Measurements from ENCODE around the gene L3MBTL4. TPM values are rescaled to one million over a fixed set of nuclear protein-coding genes. Genes with fewer than 3 reads are reported as not detected.

The L3MBTL4 gene
- total and polyA plus RNA-seq, 9 of the 15 experiments (the other 6 are each of a cell fraction or from before 2014, with no cell fraction given) = not detected

DNA sequence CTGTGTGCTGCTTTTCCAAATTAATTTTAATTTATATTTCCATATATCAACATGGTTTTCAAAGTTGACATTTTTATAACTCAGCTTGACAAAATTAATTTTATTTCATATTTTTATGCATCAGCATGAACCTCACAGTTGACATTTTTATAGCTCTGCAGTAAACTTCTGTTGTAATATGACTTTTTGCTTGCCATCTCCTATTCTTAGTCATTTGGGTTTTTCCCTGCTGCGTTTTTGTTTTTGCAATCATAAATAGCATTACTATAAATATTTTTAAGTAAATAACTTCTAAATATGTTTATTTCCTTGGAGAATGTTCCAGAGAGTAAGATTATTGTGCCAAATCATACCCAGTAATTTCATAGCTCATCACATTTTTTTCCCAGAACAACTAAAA is 21.0 kb upstream of the L3MBTL4 start (continued):
- TF ChIP-seq ZC3H8 (IDR thresholded peaks at IDR 0.05) (no peak), HINFP (tag; conservative IDR thresholded peaks at IDR 0.05; ENCODE audit: low read depth) (no peak), SUPT5H (IDR thresholded peaks at IDR 0.05) (no peak), SRSF1 (IDR thresholded peaks at IDR 0.05; ENCODE audit: low read depth, low read length) (no peak)

- POLR2A ChIA-PET = interaction anchor here (0.6 kb wide), 1 partner anchor 601 kb away, joined by 3 read pairs; no protein-coding TSS in a partner anchor
- in situ Hi-C loops (cut with MboI) (no loop called here), intact Hi-C loops (cut with micrococcal nuclease) (no loop called here)
- Histone ChIP-seq H3K4me3 (no peak overlapping the region), H4K20me1 (replicated peaks; ENCODE audit: control insufficient read depth, insufficient read depth, low read length) (no peaks in the 10 kb centered on the region), H3K4me1 (replicated peaks in 1 of 2; ENCODE audit: control insufficient read depth in 2 of 2, insufficient read depth in 2 of 2, low read length in 2 of 2) (no peaks in the 10 kb centered on the region), H3K36me3 (ENCODE audit: control insufficient read depth, insufficient read depth, low read length) (no peaks in the 10 kb centered on the region), H3K27ac (ENCODE audit: extremely low read depth, low read depth, low read length) (no peak overlapping the region), H3K27me3 (ENCODE audit: control insufficient read depth in 2 of 2, insufficient read depth in 2 of 2, low read length in 2 of 2) (no peaks in the 10 kb centered on the region), H3K4me2 (ENCODE audit: insufficient read depth, low read length) (no peak overlapping the region), H2AFZ (ENCODE audit: low read depth, low read length) (no peak overlapping the region), H3K9me1 (ENCODE audit: control insufficient read depth, insufficient read depth, low read length) (no peaks in the 10 kb centered on the region), H3K79me2 (ENCODE audit: control insufficient read depth, insufficient read depth, low read length) (no peaks in the 10 kb centered on the region), H3K9ac (ENCODE audit: insufficient read depth in 1 of 2, low read depth in 2 of 2, low read length in 2 of 2) (no peak overlapping the region), H3K9me3 (replicated peaks; ENCODE audit: control insufficient read depth, insufficient read depth, low read depth, low read length) (no peaks in the 10 kb centered on the region)
- DNase-seq (ENCODE audit: extremely low read depth in 1 of 4, low spot score in 3 of 4) (no peak), ATAC-seq (no peak), FAIRE-seq (no peak)
- CTCF ChIA-PET (ENCODE audit: low intra/inter-chr PET ratio) = no interaction called here
- WGBS (ENCODE audit: insufficient coverage, low coverage, missing lambda C conversion rate) = 0% methylated on average over 6 of the region's 6 CpGs
- BruUV-seq (replicated peaks) = no TSS peak
- TF ChIP-seq, protein P1, sequence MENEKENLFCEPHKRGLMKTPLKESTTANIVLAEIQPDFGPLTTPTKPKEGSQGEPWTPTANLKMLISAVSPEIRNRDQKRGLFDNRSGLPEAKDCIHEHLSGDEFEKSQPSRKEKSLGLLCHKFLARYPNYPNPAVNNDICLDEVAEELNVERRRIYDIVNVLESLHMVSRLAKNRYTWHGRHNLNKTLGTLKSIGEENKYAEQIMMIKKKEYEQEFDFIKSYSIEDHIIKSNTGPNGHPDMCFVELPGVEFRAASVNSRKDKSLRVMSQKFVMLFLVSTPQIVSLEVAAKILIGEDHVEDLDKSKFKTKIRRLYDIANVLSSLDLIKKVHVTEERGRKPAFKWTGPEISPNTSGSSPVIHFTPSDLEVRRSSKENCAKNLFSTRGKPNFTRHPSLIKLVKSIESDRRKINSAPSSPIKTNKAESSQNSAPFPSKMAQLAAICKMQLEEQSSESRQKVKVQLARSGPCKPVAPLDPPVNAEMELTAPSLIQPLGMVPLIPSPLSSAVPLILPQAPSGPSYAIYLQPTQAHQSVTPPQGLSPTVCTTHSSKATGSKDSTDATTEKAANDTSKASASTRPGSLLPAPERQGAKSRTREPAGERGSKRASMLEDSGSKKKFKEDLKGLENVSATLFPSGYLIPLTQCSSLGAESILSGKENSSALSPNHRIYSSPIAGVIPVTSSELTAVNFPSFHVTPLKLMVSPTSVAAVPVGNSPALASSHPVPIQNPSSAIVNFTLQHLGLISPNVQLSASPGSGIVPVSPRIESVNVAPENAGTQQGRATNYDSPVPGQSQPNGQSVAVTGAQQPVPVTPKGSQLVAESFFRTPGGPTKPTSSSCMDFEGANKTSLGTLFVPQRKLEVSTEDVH (IDR thresholded peaks at IDR 0.05; ENCODE audit: low read depth, partially characterized antibody) = no peak
- TF ChIP-seq, protein P2, sequence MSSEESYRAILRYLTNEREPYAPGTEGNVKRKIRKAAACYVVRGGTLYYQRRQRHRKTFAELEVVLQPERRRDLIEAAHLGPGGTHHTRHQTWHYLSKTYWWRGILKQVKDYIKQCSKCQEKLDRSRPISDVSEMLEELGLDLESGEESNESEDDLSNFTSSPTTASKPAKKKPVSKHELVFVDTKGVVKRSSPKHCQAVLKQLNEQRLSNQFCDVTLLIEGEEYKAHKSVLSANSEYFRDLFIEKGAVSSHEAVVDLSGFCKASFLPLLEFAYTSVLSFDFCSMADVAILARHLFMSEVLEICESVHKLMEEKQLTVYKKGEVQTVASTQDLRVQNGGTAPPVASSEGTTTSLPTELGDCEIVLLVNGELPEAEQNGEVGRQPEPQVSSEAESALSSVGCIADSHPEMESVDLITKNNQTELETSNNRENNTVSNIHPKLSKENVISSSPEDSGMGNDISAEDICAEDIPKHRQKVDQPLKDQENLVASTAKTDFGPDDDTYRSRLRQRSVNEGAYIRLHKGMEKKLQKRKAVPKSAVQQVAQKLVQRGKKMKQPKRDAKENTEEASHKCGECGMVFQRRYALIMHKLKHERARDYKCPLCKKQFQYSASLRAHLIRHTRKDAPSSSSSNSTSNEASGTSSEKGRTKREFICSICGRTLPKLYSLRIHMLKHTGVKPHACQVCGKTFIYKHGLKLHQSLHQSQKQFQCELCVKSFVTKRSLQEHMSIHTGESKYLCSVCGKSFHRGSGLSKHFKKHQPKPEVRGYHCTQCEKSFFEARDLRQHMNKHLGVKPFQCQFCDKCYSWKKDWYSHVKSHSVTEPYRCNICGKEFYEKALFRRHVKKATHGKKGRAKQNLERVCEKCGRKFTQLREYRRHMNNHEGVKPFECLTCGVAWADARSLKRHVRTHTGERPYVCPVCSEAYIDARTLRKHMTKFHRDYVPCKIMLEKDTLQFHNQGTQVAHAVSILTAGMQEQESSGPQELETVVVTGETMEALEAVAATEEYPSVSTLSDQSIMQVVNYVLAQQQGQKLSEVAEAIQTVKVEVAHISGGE (CRISPR knock-in tag; IDR thresholded peaks at IDR 0.05) = no peak
- TF ChIP-seq ZNF23 (CRISPR knock-in tag; IDR thresholded peaks at IDR 0.05) = no peak
- TF ChIP-seq, protein P3, sequence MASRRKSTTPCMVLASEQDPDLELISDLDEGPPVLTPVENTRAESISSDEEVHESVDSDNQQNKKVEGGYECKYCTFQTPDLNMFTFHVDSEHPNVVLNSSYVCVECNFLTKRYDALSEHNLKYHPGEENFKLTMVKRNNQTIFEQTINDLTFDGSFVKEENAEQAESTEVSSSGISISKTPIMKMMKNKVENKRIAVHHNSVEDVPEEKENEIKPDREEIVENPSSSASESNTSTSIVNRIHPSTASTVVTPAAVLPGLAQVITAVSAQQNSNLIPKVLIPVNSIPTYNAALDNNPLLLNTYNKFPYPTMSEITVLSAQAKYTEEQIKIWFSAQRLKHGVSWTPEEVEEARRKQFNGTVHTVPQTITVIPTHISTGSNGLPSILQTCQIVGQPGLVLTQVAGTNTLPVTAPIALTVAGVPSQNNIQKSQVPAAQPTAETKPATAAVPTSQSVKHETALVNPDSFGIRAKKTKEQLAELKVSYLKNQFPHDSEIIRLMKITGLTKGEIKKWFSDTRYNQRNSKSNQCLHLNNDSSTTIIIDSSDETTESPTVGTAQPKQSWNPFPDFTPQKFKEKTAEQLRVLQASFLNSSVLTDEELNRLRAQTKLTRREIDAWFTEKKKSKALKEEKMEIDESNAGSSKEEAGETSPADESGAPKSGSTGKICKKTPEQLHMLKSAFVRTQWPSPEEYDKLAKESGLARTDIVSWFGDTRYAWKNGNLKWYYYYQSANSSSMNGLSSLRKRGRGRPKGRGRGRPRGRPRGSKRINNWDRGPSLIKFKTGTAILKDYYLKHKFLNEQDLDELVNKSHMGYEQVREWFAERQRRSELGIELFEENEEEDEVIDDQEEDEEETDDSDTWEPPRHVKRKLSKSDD (conservative IDR thresholded peaks at IDR 0.05; ENCODE audit: low read length) = no peak
Measured at GRCh38 chr18:6434987-6435709, 20.4 kb upstream of the L3MBTL4 start.

Data from K562 (cell line).